Activated T-cell treated with anti-CD3 and anti-CD28 coated beads, Interleukin-2, amount 50 U/mL, for 4 hours (primary cell): ENCODE results near the gene ATG4C. TPM values are rescaled to one million over a fixed set of nuclear protein-coding genes. Genes with fewer than 3 reads are reported as not detected.

Source experiments
- total RNA-seq, 3 donors: library from RNA; stranded (reverse); gene quantifications; one replicate each; pipeline ENCODE4 v1.2.1, GENCODE V29; 2021

Gene ATG4C
- total RNA-seq, 3 donors from 2014 or later, result 7.8 to 15.0 (median 9.4) TPM

Other genes with a start within 250 kb of the ATG4C start
- not detected for gene ANGPTL3, start 186.6 kb upstream of the ATG4C start, total RNA-seq
- 1 to 10 TPM; 5.2 to 8.6 (median 7.3) TPM for gene DOCK7, start 95.7 kb upstream of the ATG4C start, total RNA-seq